PC-9 (cell line): Measurements from ENCODE around the gene PSMD14.

ENCODE experiments used
- CTCF ChIP-seq: fragments of 200-600 bp; sonication (generic); conservative IDR thresholded peaks from 2 replicates; pipeline ENCODE4 v1.6.1; 2017; ENCODE audit warnings: mixed run types, antibody characterized with exemption, mild to moderate bottlenecking, moderate library complexity
- EZH2 ChIP-seq: fragments of 200-600 bp; sonication (generic); IDR thresholded peaks from 2 replicates; pipeline ENCODE4 v1.8.0; 2017; ENCODE audit warnings: antibody characterized with exemption, low read depth

DNA sequence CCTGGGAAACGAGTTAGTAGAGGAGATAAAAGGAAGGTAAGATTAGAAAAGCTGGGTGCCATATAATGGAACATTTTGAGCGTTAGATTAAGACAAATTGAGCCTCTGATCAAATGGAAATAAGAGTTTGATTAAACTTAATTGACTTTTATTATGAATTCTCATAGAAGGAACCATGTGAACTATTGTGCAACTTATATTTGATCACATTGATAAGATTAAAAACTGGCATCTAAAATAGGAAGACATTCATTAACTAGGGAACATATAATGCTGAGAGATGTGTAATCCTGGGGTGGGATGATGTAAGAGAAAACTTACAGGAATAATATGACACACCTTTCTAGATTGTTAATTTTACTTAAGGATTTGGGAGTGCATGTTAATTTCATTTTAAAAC lies 130.4 kb downstream of the PSMD14 start:
- no peak for TF ChIP-seq CTCF
- no peak for TF ChIP-seq EZH2
